Measurements from ENCODE around the gene EVI5L. TPM values are rescaled to one million over a fixed set of nuclear protein-coding genes. Genes with fewer than 3 reads are reported as not detected.

Gene EVI5L
- total RNA-seq, 1 donor from 2014 or later, result 15.9 TPM

- DNase-seq (ENCODE audit: low spot score), result no peak
Measured at GRCh38 chr19:7859831-7860713, 30.1 kb downstream of the EVI5L start.

GRCh38 chr19:7860714-7861618 lies 30.9 kb downstream of the EVI5L start:
- DNase-seq (ENCODE audit: low spot score), result no peak

- no peak for DNase-seq (ENCODE audit: low spot score)
Measured at GRCh38 chr19:7861619-7862412, 31.8 kb downstream of the EVI5L start.

- peak; percentile 57 for DNase-seq (ENCODE audit: low spot score)
Measured at GRCh38 chr19:7862413-7862951, 32.5 kb downstream of the EVI5L start.

GRCh38 chr19:7863157-7863970 lies 33.3 kb downstream of the EVI5L start:
- DNase-seq (ENCODE audit: low spot score), result peak; percentile 44

- peak; percentile 41 for DNase-seq (ENCODE audit: low spot score)
Measured at GRCh38 chr19:7863971-7864689, 34.1 kb downstream of the EVI5L start.

- DNase-seq (ENCODE audit: low spot score), result no peak
Measured at GRCh38 chr19:7864690-7865074, 34.7 kb downstream of the EVI5L start.

- DNase-seq (ENCODE audit: low spot score), result no peak
Measured at GRCh38 chr19:7865262-7865911, 35.4 kb downstream of the EVI5L start.

- peak; percentile 38 for DNase-seq (ENCODE audit: low spot score)
Measured at GRCh38 chr19:7866399-7867091, 36.5 kb downstream of the EVI5L start.

- no peak for DNase-seq (ENCODE audit: low spot score)
Measured at GRCh38 chr19:7867092-7867844, 37.2 kb downstream of the EVI5L start.

- DNase-seq (ENCODE audit: low spot score), result peak; percentile 42
Measured at GRCh38 chr19:7868326-7868670, 38.3 kb downstream of the EVI5L start.

- peak; percentile 66 for DNase-seq (ENCODE audit: low spot score)
Measured at GRCh38 chr19:7868671-7869452, 38.8 kb downstream of the EVI5L start.

GRCh38 chr19:7869453-7869909 lies 39.5 kb downstream of the EVI5L start:
- DNase-seq (ENCODE audit: low spot score), result peak; percentile 76

GRCh38 chr19:7869910-7870511 lies 40.0 kb downstream of the EVI5L start:
- peak; percentile 73 for DNase-seq (ENCODE audit: low spot score)

GRCh38 chr19:7870571-7871436 lies 40.8 kb downstream of the EVI5L start:
- DNase-seq (ENCODE audit: low spot score), result peak; percentile 81

Data from ureter (tissue), 1 donor.